NCI-H187 treated with DMSO at 0.1 percent for 48 hours (cell line): ENCODE measurements around the gene PATL1.
"Not testable (repeated sequence)": the region's sequence is repeated elsewhere in the genome, so short reads cannot be mapped to it uniquely, and the experiment has no call there.

Experiments
- DNase-seq: peaks from one replicate; lab custom pipeline; 2025; lab: John Stamatoyannopoulos, UW

The PATL1 gene

GRCh38 chr11:59668950-59669610 is at the start of gene PATL1:
Gene PATL1, minus strand, starts transcription at chr11:59669037. Its CDS starts 142 bp downstream, at chr11:59668895.
- peak; percentile 87 for DNase-seq

DNA sequence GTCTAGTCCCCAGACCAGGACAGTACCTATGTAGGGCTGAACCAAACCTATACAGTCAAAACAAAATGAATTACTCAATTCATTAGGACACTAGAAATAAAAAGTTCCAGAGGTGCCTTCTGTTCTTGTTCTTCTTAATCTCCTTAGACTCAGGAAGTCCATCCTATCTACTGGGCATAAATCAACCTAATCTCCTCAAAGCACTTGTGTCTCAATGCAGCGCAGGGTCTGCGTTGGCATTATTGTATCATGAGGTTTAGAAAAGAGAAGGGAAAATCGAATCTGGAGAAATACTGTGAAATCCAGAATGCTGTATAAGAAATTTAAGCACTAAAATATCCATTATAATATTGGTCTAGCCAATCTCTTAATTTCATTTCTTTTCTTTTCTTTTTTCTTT is 47.2 kb upstream of the PATL1 start:
- DNase-seq: no peak

DNA sequence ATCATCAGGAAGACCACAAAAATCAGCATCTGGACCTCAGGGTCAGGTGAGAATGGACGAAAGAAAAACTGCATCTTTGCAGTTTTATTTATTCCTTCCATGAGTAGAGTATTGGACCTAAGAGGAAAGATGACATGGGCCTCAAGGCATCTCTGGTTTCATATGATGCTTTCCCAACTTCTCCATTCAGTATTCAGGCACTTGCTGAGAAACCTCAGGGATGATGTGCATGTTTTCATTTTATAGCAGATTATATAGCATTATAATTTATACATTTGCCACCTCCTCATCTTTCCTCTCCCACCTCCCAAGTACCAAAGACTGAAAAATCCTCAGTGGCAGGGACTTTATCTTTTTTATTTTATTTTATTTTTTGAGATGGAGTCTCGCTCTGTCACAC is 44.9 kb upstream of the PATL1 start, which contains the start of gene OR10V1:
Gene OR10V1 (minus strand): TSS at position 101 of the 400 bp plus-strand sequence. CDS start 0 bp downstream, at position 101.
- DNase-seq: no peak

GRCh38 chr11:59710136-59710847 is 41.5 kb upstream of the PATL1 start:
- DNase-seq: no peak

- DNase-seq: no peak
Measured at GRCh38 chr11:59708537-59708936, 39.7 kb upstream of the PATL1 start.

DNA sequence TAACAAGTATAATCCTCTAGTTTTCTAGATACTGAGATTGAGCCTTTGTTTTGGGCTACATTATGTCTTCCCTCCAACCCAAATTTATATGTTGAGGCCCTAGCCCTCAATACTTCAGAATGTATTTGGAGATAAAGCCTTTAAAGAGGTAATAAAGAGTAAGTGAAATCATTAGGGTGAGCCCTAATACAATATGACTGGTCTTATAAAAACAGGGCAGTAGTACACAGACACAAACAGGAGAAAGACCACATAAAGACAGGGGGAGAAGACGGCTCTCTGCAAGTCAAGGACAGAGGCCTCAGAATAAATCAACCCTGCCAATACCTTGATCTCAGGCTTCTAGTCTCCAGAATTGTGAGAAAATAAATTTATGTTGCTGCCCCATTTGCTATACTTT is 38.5 kb upstream of the PATL1 start:
- DNase-seq: no peak

DNA sequence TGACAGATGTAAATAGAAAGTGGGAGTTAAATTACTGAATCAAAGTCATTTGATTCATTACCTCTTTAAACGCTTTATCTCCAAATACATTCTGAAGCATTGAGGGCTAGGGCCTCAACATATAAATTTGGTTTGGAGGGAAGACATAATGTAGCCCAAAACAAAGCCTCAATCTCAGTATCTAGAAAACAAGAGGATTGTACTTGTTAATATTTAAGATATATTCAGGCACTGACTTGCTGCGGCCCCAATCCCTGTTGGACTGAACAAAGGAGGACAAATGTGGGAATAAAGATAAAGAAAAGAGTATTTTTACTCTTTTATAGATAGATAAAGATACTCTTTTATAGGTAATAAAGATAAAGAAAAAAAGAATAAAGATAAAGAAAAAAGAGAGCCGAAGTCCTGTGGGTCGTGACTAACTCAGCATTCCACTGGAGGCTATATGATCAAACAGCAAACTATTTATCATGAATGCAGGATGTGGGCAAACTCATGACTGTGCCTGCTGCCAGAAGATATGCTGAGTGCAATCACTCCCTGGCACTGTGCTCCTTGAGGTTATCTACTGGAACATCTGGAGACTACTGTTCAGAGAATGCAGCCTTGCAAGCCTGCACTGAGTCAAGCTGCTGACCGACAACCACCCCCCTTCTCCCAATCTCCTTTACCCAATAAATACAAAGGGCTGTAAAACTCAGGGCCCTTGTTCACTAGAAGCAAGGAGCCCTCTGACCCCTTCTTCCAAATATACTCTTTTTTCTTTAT is 37.9 kb upstream of the PATL1 start:
- DNase-seq: no peak

DNA sequence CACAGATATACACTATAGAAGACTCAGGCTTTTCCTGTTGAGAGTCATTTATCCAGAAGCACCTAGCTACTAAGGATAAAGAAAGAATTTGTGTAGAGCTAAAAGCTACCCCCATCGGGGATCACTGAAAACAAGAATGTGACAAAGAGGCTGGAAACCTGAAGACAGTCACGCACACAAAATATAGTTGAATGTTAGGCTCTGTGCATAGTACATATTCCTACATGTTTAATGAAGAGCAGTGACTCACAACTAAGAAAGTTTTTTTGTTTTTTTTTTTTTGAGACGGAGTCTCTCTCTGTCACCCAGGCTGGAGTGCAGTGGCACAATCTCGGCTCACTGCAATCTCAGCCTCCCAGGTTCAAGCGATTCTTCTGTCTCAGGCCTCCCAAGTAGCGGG is 36.5 kb upstream of the PATL1 start:
- no peak for DNase-seq

DNA sequence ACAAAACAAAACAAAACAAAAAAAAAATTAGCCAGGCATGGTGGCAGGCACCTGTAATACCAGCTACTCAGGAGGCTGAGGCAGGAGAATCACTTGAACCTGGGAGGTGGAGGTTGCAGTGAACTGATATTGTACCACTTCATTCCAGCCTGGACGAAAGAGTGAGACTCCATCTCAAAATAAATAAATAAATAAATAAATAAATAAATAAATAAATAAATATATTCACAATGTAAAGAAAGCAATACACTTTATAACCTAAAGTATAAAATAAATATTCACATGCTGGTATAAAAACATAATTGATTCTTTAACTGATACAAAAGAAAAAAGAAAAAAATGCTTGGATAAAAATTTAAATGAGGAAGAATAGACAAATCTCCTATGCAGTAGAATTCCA is 34.7 kb upstream of the PATL1 start:
- not testable (repeated sequence) for DNase-seq

DNA sequence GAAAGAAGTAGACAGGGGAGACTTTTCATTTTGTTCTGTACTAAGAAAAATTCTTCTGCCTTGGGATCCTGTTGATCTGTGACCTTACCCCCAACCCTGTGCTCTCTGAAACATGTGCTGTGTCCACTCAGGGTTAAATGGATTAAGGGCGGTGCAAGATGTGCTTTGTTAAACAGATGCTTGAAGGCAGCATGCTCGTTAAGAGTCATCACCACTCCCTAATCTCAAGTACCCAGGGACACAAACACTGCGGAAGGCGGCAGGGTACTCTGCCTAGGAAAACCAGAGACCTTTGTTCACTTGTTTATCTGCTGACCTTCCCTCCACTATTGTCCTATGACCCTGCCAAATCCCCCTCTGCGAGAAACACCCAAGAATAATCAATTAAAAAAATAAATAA is 31.3 kb upstream of the PATL1 start:
- not testable (repeated sequence) for DNase-seq

DNA sequence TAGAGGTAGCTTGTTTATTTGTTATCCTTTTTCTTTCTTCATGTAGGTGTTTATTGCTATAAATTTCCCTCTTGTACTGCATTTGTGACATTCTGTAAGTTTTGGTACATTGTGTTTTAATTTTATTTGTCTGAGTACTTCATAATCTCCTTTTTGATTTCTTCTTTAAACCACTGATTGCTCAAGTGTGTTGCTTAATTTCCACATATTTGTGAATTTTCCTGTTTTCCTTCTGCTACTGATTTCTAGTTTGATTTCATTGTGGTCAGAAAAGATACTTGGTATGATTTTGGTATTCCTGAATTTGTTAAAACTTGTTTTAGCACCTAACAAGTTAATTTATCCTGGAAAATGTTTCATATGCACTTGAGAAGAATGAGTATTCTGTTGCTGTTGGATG is 29.7 kb upstream of the PATL1 start:
- DNase-seq: no peak

DNA sequence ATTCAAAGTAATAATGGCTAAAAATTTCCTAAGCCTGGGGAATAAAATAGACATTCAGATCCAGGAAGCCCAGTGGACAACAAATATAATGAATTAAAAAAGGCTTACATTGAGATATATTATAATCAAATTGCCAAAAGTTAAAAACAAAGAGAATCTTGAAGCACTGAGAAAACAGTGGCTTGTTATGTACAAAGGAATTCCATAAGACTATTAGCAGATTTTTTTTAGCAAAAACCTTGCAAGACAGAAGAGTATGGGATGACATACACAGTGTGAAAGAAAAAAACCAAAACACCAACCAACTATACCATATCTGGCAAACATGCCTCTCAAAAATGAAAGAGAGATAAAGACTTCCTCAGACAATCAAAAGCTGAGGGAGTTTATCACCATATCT is 24.1 kb upstream of the PATL1 start:
- no peak for DNase-seq

- no peak for DNase-seq
Measured at GRCh38 chr11:59691156-59691555, 22.3 kb upstream of the PATL1 start.

DNA sequence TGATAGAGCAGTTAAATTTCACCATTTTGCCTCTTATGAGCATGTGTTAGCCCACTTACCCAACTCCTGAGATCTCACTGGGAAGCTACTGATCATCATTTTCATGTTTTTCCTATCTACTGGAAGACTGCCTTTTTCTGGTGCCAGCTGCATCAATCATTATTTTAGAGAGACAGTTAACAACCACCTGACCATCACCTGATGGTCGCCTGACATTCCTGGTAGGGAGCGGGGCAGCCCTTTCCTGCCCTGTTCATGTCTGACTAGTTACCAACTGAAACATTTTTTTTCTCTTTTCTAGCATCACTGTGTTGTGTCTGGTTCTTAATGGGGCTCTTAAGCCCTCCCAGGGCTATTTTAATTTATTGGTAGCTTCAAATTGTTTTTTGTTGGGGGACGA is 20.2 kb upstream of the PATL1 start:
- DNase-seq: no peak

- DNase-seq: not testable (repeated sequence)
Measured at GRCh38 chr11:59681260-59681725, 12.5 kb upstream of the PATL1 start.

DNA sequence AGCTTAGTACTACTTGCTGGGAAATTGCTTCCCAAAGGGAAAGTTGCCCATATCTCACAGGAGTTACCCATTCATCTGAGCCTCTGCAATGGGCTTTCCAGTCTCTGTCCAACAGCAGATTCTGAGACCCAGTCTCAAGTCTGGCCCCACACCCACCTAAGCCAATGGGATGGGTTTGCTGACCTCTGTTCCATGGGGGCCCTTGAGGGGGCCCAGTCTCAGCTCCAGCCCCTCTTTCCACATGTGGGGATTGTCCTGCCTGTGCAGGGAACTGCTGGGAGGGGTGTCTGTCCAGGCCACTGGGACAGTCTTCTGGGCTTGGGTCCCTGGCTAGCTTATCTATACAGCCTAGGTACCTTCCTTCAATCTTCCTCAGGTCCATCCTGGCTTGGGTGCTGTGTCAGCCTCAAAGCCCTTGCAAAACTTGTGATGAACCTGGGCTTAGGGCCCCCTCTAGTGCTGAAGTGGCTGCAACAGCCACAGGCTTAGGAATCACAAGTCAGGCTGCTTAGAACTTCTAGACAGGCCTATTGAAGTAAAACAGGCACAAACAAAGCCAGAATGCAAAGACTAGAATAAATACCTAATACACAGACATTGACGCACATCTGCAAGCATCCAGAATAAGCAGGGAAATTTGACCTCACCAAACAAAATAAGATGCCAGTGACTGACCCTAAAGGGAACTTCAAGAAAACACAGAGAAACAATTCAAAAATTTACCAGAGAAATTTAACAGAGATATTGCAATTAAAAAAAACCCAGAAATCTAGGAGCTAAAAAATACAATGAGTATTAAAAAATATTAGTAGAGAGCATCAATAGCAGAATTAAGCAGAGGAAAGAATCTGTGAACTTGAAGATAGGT is 11.7 kb upstream of the PATL1 start:
- DNase-seq: no peak

DNA sequence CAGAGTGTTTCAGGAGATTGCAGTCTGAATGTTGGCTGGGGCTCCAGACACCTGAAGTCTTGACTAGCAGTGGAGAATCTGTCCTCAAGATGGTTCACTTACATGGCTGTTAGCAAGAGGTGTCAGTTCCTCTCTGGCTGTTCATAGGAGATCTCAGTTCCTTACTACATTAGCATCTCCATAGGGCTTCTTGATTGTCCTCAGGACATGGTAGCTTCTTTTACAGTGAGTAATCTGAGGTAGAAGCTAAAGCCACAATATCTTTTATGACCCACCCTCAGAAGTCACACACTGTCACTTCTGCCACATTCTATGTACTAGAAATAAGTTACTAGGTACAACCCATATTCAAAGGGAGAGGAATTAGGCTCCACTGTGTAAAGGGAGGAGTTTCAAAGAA is 10.5 kb upstream of the PATL1 start:
- no peak for DNase-seq

DNA sequence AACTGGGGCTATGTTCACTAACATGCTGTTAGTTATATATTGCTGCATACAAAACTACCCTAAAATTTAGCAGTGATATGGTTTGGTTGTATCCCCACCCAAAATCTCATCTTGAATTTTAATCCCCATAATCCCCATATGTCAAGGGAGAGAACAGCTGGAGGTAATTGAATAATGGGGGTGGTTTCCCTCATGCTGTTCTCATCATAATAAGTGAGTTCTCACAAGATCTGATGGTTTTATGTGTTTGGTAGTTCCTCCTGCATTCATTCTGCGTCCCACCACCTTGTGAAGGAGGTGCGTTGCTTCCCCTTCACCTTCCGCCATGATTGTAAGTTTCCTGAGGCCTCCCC is 10.0 kb upstream of the PATL1 start:
- DNase-seq: no peak

GRCh38 chr11:59678118-59678812 is 9.4 kb upstream of the PATL1 start:
- no peak for DNase-seq

GRCh38 chr11:59676205-59676604 is 7.4 kb upstream of the PATL1 start:
- DNase-seq: no peak

DNA sequence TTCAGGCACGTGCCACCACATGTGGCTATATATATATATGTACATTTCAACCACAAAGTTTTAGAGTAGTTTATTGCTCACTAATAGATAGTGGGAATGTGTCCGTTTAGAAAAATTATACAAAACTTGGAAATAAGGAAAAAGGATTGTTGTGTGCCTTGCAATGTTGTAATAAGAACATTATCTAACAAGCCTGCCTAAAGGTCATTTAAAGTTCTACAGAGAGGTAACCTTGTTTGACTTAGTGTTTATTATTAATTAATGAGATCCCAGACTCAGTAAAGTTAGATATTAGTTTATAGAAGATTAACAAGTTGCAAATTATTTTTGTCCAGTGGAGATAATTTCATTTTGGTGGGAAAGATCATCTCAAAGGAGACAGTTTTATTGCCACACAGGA is 5.5 kb upstream of the PATL1 start:
- no peak for DNase-seq
